GM21423 (cell line): ENCODE data around the gene LRRC17.

Experiments used
- ATAC-seq: cut with Tn5 transposase; IDR thresholded peaks from one replicate; pipeline ENCODE4 v1.9.1; 2021; ENCODE audit warnings: mild to moderate bottlenecking, moderate library complexity; ENCODE audit not compliant: unreplicated experiment

The LRRC17 gene

GRCh38 chr7:102985176-102985783, 72.5 kb downstream of the LRRC17 start:
- no peak for ATAC-seq

GRCh38 chr7:102988088-102988487, 75.3 kb downstream of the LRRC17 start:
- ATAC-seq = no peak

GRCh38 chr7:102988631-102989560, 76.1 kb downstream of the LRRC17 start:
- no peak for ATAC-seq

GRCh38 chr7:102990642-102991041, 77.8 kb downstream of the LRRC17 start:
- ATAC-seq = no peak

- no peak for ATAC-seq
Measured at GRCh38 chr7:102991077-102991539, 78.3 kb downstream of the LRRC17 start.

GRCh38 chr7:102991540-102992214, 78.9 kb downstream of the LRRC17 start:
- ATAC-seq = no peak

- no peak for ATAC-seq
Measured at GRCh38 chr7:102992509-102992937, 79.7 kb downstream of the LRRC17 start.

GRCh38 chr7:102992938-102993717, 80.3 kb downstream of the LRRC17 start:
- ATAC-seq = no peak

- ATAC-seq = no peak
Measured at GRCh38 chr7:102993718-102994029, 80.9 kb downstream of the LRRC17 start.

GRCh38 chr7:102994567-102994966, 81.8 kb downstream of the LRRC17 start:
- no peak for ATAC-seq
